Measurements from ENCODE around the gene ZNF205. TPM values are rescaled to one million over a fixed set of nuclear protein-coding genes. Genes with fewer than 3 reads are reported as not detected.

Gene ZNF205
- total and polyA plus RNA-seq, 9 of the 15 experiments (the other 6 are each of a cell fraction or from before 2014, with no cell fraction given), result 2.4 to 11.8 (median 5.1) TPM; not detected in 2

DNA sequence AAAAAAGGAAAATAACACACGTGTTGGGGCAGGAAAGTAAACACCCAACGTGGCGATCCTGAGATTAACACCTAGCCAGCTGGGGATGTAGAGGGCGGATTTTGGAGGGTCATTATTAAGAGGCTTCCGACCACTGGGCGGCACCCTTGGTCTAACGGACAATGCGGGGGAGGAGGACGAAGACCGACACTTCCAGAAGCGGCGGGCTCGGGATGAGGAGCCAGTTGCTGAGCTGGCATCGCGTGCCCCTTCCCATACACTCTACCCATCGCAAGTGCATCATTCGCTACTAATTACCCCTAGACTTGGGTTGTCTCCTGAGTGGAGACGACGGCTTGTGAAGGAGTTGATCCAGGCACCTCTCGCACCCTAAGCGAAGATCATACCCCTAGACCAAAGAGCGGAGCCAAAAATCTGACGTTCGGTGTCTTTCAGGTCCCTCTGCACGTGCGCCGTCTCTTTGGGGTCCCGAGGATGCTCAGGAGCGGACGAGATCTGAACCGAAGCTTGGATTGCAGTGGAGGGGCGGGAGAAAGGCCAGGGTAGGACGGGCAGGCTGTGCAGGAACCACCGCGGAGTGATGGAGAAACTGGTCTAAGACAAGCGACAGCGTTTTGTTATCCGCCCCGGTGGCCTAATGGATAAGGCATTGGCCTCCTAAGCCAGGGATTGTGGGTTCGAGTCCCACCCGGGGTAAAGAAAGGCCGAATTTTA lies 40.0 kb downstream of the ZNF205 start (continued):
- TF ChIP-seq BRF1 (IDR thresholded peaks at IDR 0.05; ENCODE audit: borderline replicate concordance, extremely low read depth, insufficient read length), result peak; percentile 56
- no peak for TF ChIP-seq SRSF3 (IDR thresholded peaks at IDR 0.05; ENCODE audit: insufficient read depth, low read length)
- TF ChIP-seq PURB (CRISPR knock-in tag; IDR thresholded peaks at IDR 0.05; ENCODE audit: low read depth), result no peak
- no peak for TF ChIP-seq RFX7 (CRISPR knock-in tag; IDR thresholded peaks at IDR 0.05)
- no peak for TF ChIP-seq ZNF785 (CRISPR knock-in tag; IDR thresholded peaks at IDR 0.05)
- TF ChIP-seq ZNF707 (CRISPR knock-in tag; conservative IDR thresholded peaks at IDR 0.05), result no peak
- TF ChIP-seq BCLAF1 (IDR thresholded peaks at IDR 0.05; ENCODE audit: borderline replicate concordance in 1 of 2, control insufficient read depth in 1 of 2, low read depth in 2 of 2, low read length in 1 of 2), result no peak
- TF ChIP-seq ZNF696 (CRISPR knock-in tag; conservative IDR thresholded peaks at IDR 0.05), result no peak
- TF ChIP-seq, protein P1, sequence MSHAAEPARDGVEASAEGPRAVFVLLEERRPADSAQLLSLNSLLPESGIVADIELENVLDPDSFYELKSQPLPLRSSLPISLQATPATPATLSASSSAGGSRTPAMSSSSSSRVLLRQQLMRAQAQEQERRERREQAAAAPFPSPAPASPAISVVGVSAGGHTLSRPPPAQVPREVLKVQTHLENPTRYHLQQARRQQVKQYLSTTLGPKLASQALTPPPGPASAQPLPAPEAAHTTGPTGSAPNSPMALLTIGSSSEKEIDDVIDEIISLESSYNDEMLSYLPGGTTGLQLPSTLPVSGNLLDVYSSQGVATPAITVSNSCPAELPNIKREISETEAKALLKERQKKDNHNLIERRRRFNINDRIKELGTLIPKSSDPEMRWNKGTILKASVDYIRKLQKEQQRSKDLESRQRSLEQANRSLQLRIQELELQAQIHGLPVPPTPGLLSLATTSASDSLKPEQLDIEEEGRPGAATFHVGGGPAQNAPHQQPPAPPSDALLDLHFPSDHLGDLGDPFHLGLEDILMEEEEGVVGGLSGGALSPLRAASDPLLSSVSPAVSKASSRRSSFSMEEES (CRISPR knock-in tag; IDR thresholded peaks at IDR 0.05), result no peak
- TF ChIP-seq CHCHD3 (CRISPR knock-in tag; IDR thresholded peaks at IDR 0.05), result no peak
- no peak for TF ChIP-seq RBM34 (IDR thresholded peaks at IDR 0.05; ENCODE audit: borderline replicate concordance, insufficient read depth, low read length)
- no peak for TF ChIP-seq ZNF280B (CRISPR knock-in tag; IDR thresholded peaks at IDR 0.05)
- no peak for TF ChIP-seq KDM5B (IDR thresholded peaks at IDR 0.05; ENCODE audit: insufficient replicate concordance, low read depth, low read length)
- TF ChIP-seq HNRNPL (IDR thresholded peaks at IDR 0.05; ENCODE audit: low read depth, low read length), result 0 out of 2 replicates have a peak, but pooled peaks have one; percentile 48
- no peak for TF ChIP-seq THAP7 (CRISPR knock-in tag; IDR thresholded peaks at IDR 0.05)
- TF ChIP-seq, protein P2, sequence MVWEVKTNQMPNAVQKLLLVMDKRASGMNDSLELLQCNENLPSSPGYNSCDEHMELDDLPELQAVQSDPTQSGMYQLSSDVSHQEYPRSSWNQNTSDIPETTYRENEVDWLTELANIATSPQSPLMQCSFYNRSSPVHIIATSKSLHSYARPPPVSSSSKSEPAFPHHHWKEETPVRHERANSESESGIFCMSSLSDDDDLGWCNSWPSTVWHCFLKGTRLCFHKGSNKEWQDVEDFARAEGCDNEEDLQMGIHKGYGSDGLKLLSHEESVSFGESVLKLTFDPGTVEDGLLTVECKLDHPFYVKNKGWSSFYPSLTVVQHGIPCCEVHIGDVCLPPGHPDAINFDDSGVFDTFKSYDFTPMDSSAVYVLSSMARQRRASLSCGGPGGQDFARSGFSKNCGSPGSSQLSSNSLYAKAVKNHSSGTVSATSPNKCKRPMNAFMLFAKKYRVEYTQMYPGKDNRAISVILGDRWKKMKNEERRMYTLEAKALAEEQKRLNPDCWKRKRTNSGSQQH (CRISPR knock-in tag; IDR thresholded peaks at IDR 0.05), result no peak
- TF ChIP-seq XRCC4 (IDR thresholded peaks at IDR 0.05; ENCODE audit: extremely low read depth, insufficient read depth, insufficient read length), result no peak
- no peak for TF ChIP-seq SMARCB1 (IDR thresholded peaks at IDR 0.05; ENCODE audit: insufficient read length, low read depth)
